Erythroblast (primary cell): Measurements from ENCODE around the gene CPNE8.

Experiments
- DNase-seq, 2 experiments: peaks; one replicate each; lab custom pipeline; 2025; lab: John Stamatoyannopoulos, UW
- GATA1 ChIP-seq: IDR thresholded peaks from 2 replicates; pipeline ENCODE4 v1.6.1; 2011; ENCODE audit warnings: low read depth, mild to moderate bottlenecking, control low read depth, low read length, moderate library complexity
- POLR2A ChIP-seq: IDR thresholded peaks from 2 replicates; pipeline ENCODE4 v1.6.1; 2011; ENCODE audit warnings: mild to moderate bottlenecking, low read length

CPNE8 gene

GRCh38 chr12:38905480-38906351, at the start of gene CPNE8:
CPNE8 (minus strand) TSS chr12:38905591; CDS start chr12:38905534, 57 bp downstream.
- peak; percentile 50 to 52 for DNase-seq
- peak; percentile 46 for TF ChIP-seq POLR2A
- no peak for TF ChIP-seq GATA1

GRCh38 chr12:38954238-38954873, 49.0 kb upstream of the CPNE8 start:
- no peak for DNase-seq
- TF ChIP-seq POLR2A (no peak), GATA1 (no peak)

GRCh38 chr12:38949363-38949762, 44.0 kb upstream of the CPNE8 start:
- TF ChIP-seq POLR2A (no peak), GATA1 (no peak)
- DNase-seq: no peak

GRCh38 chr12:38934686-38935085, 29.3 kb upstream of the CPNE8 start:
- peak in 1 of 2 experiments; percentile 24 for DNase-seq
- no peak for TF ChIP-seq GATA1
- no peak for TF ChIP-seq POLR2A

GRCh38 chr12:38934078-38934584, 28.7 kb upstream of the CPNE8 start:
- DNase-seq: peak; percentile 73 to 86
- TF ChIP-seq GATA1 (no peak), POLR2A (no peak)

GRCh38 chr12:38932320-38932719, 26.9 kb upstream of the CPNE8 start:
- no peak for DNase-seq
- no peak for TF ChIP-seq POLR2A
- TF ChIP-seq GATA1: no peak

- DNase-seq: no peak
- TF ChIP-seq GATA1 (no peak), POLR2A (no peak)
These were observed 26.1 kb upstream of the CPNE8 start for GRCh38 chr12:38931461-38931860.

GRCh38 chr12:38930990-38931389, 25.6 kb upstream of the CPNE8 start:
- DNase-seq: peak in 1 of 2 experiments; percentile 32
- TF ChIP-seq POLR2A: no peak
- TF ChIP-seq GATA1: no peak

GRCh38 chr12:38926501-38926900, 21.1 kb upstream of the CPNE8 start:
- DNase-seq: no peak
- TF ChIP-seq GATA1: no peak
- TF ChIP-seq POLR2A: no peak

GRCh38 chr12:38921025-38921677, 15.8 kb upstream of the CPNE8 start:
- peak; percentile 63 to 70 for DNase-seq
- TF ChIP-seq POLR2A (no peak), GATA1 (no peak)

GRCh38 chr12:38919191-38919590, 13.8 kb upstream of the CPNE8 start:
- no peak for TF ChIP-seq GATA1
- TF ChIP-seq POLR2A: no peak
- DNase-seq: no peak

- no peak for DNase-seq
These were observed 10.2 kb upstream of the CPNE8 start for GRCh38 chr12:38915429-38916182.

GRCh38 chr12:38912116-38912515, 6.7 kb upstream of the CPNE8 start:
- no peak for DNase-seq
- TF ChIP-seq POLR2A (no peak), GATA1 (no peak)

More at GRCh38 chr12:38915429-38916182, 10.2 kb upstream of the CPNE8 start:
- TF ChIP-seq POLR2A (no peak), GATA1 (no peak)
